ENCODE measurements around the gene IL17C.

- TF ChIP-seq CTCF (IDR thresholded peaks at IDR 0.05), result no peak
- TF ChIP-seq POLR2A (IDR thresholded peaks at IDR 0.05), result no peak
Observed at GRCh38 chr16:88617268-88618031, 20.9 kb upstream of the IL17C start.
